ENCODE data around the gene CYP4F12. TPM values are rescaled to one million over a fixed set of nuclear protein-coding genes. Genes with fewer than 3 reads are reported as not detected.

CYP4F12 gene
- total and polyA plus RNA-seq, 4 donors, result 14.6 to 64.0 (median 25.0) TPM

DNA sequence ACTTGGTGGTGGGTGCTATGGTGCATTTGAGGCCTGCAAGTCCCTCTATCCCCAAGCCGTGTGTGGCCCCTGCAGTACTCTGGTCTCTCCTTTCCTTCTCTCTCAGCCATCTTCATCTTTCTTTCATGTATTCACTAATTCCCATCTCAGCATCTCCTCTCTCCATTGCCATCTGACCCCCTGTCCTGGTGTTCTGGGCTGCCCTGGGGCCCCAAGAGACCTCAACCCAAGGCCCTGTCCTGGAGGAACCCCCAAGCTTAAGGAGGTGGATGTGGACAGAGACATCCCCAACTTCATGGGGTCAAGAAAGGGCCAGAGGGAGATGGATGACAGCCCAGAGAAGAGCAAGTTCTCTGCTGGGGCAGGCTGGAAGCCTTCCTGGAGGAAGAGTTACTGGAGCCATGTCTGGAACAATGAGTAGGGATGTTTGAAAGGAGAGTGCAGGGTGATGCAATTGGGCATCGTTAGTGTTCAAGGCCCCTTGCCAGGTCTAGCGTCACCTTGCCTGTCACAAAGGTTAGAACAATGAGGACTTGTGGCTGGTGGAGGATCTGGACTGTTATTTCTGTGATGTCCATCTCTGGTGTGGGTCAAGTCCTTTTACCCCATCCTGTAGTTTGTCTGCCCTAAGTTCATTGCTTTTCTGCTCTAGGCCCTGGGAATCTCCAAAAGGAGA lies 28.7 kb upstream of the CYP4F12 start:
- H3K9me3 ChIP-seq (ENCODE audit: control insufficient read depth in 4 of 4, low read length in 3 of 4), result no peaks in the 10 kb centered on the region
- peaks cover 0 to 27% (median 18%) of the 10 kb centered on the region in 4 donors for H3K36me3 ChIP-seq (ENCODE audit: control insufficient read depth in 4 of 4, insufficient read depth in 3 of 4, low read depth in 1 of 4, low read length in 3 of 4)
- peak overlapping the region in 1 of 2 donors; percentile 32 for H3K9ac ChIP-seq (ENCODE audit: low read depth in 1 of 2, low read length in 2 of 2)
- H3K4me1 ChIP-seq (ENCODE audit: control insufficient read depth in 4 of 4, insufficient read depth in 4 of 4, low read length in 3 of 4), result peaks cover 10 to 75% (median 64%) of the 10 kb centered on the region in 4 donors
- no peak for TF ChIP-seq TAF1 (conservative IDR thresholded peaks at IDR 0.05)
- TF ChIP-seq YY1 (IDR thresholded peaks at IDR 0.05), result peak; percentile 41
- no peak for TF ChIP-seq EGR1 (IDR thresholded peaks at IDR 0.05; ENCODE audit: low read depth in 2 of 2)
- TF ChIP-seq RAD21 (IDR thresholded peaks at IDR 0.05), result peak in 1 of 2 donors; percentile 4
- peak; percentile 44 to 63 for TF ChIP-seq RXRA (IDR thresholded peaks at IDR 0.05)
- TF ChIP-seq, protein P1, sequence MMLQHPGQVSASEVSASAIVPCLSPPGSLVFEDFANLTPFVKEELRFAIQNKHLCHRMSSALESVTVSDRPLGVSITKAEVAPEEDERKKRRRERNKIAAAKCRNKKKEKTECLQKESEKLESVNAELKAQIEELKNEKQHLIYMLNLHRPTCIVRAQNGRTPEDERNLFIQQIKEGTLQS (IDR thresholded peaks at IDR 0.05), result peak; percentile 95
- TF ChIP-seq, protein P2, sequence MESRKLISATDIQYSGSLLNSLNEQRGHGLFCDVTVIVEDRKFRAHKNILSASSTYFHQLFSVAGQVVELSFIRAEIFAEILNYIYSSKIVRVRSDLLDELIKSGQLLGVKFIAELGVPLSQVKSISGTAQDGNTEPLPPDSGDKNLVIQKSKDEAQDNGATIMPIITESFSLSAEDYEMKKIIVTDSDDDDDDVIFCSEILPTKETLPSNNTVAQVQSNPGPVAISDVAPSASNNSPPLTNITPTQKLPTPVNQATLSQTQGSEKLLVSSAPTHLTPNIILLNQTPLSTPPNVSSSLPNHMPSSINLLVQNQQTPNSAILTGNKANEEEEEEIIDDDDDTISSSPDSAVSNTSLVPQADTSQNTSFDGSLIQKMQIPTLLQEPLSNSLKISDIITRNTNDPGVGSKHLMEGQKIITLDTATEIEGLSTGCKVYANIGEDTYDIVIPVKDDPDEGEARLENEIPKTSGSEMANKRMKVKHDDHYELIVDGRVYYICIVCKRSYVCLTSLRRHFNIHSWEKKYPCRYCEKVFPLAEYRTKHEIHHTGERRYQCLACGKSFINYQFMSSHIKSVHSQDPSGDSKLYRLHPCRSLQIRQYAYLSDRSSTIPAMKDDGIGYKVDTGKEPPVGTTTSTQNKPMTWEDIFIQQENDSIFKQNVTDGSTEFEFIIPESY (IDR thresholded peaks at IDR 0.05), result no peak
- peak; percentile 43 for TF ChIP-seq SP1 (IDR thresholded peaks at IDR 0.05)
- TF ChIP-seq GABPA (IDR thresholded peaks at IDR 0.05 in 1 of 2, conservative IDR thresholded peaks at IDR 0.05 in 1 of 2), result no peak
- TF ChIP-seq MAX (IDR thresholded peaks at IDR 0.05), result no peak
- no peak for TF ChIP-seq NR2F2 (IDR thresholded peaks at IDR 0.05)
- TF ChIP-seq JUND (IDR thresholded peaks at IDR 0.05), result peak; percentile 43 to 46
- no peak for TF ChIP-seq REST (IDR thresholded peaks at IDR 0.05)
- TF ChIP-seq FOXA2 (IDR thresholded peaks at IDR 0.05), result no peak
- TF ChIP-seq CTCF (IDR thresholded peaks at IDR 0.05; ENCODE audit: low read depth, low read length, missing input control), result no peak
- TF ChIP-seq HNF4G (IDR thresholded peaks at IDR 0.05), result no peak
- no peak for TF ChIP-seq FOXA1 (IDR thresholded peaks at IDR 0.05)
- peak; percentile 57 to 66 for TF ChIP-seq HNF4A (conservative IDR thresholded peaks at IDR 0.05)
- peak overlapping the region; percentile 78 to 99 for H3K27ac ChIP-seq (ENCODE audit: low read depth in 1 of 2, low read length in 2 of 2)
- no peaks in the 10 kb centered on the region for H3K27me3 ChIP-seq (ENCODE audit: control insufficient read depth in 4 of 4, insufficient read depth in 4 of 4, low read length in 3 of 4)
- no peak for DNase-seq (ENCODE audit: low spot score)
- WGBS, result 47% methylated on average over 3 of the region's 3 CpGs
- H3K4me3 ChIP-seq (ENCODE audit: low read depth in 1 of 3, low read length in 3 of 3), result peak overlapping the region; percentile 17 to 94 (median 36)
